HCT116 (cell line): ENCODE results near the gene SPINK14. TPM values are rescaled to one million over a fixed set of nuclear protein-coding genes. Genes with fewer than 3 reads are reported as not detected.

Experiments used
- ATAC-seq: fragments of 200-7000 bp; cut with Tn5 transposase; 2 replicates; pipeline ENCODE4 v1.9.1; 2020; ENCODE audit warnings: mild to moderate bottlenecking, moderate library complexity
- BruUV-seq: library from RNA; stranded (reverse); fragments of 400-500 nt; replicated peaks from 2 replicates; lab custom pipeline; 2021; lab: Mats Ljungman, UMichigan
- CTCF ChIA-PET: fragments of 300-600 bp; sonication (Branson Sonifier 250); formaldehyde crosslinking; loops from one replicate; lab custom pipeline; 2021; ENCODE audit warnings: antibody characterized with exemption; lab: Charles Lee
- POLR2A ChIA-PET: fragments of 300-600, 350-600 bp; sonication (Branson Sonifier 250); formaldehyde crosslinking; loops from one replicate; lab custom pipeline; 2021; ENCODE audit warnings: antibody characterized with exemption; lab: Charles Lee
- RAD21 ChIA-PET, 2 experiments: fragments of 300-600 bp; sonication (Branson Sonifier 250); formaldehyde crosslinking; loops; one replicate each; lab custom pipeline; 2023; ENCODE audit warnings: low total read pairs in 2 of 2; ENCODE audit not compliant: uncharacterized antibody in 2 of 2, unreplicated experiment in 2 of 2, low non-redundant PET in 1 of 2; lab: Charles Lee
- DNase-seq: peaks from one replicate; pipeline ENCODE4 v3.0.0-alpha.2; 2010; ENCODE audit warnings: low read depth, low spot score
- H2AFZ ChIP-seq: fragments of 200-600 bp; shearing (Covaris generic), sonication (generic); 2 replicates; pipeline ENCODE4 v1.6.1; 2017; ENCODE audit warnings: low read depth, mixed run types, mixed read lengths, antibody characterized with exemption, low read length; ENCODE audit not compliant: poor library complexity, severe bottlenecking
- H3K27ac ChIP-seq: 2 replicates; pipeline ENCODE4 v1.5.1; 2012; ENCODE audit warnings: low read depth, low read length
- H3K27me3 ChIP-seq: fragments of 200-600 bp; sonication (generic); 2 replicates; pipeline ENCODE4 v1.6.1; 2016; ENCODE audit warnings: mixed run types, low read length, mixed read lengths; ENCODE audit not compliant: insufficient read depth
- H3K36me3 ChIP-seq, 2 experiments: fragments of 200-500 bp in 1 of 2; fragments of 200-600 bp in 1 of 2; sonication (Bioruptor generic) in 1 of 2; sonication (generic) in 1 of 2; 2 replicates each; pipeline versions ENCODE4 v1.5.1 to v1.6.1; 2014 to 2016; ENCODE audit warnings: low read length in 2 of 2, inconsistent platforms in 1 of 2, mixed read lengths in 1 of 2, mixed run types in 1 of 2; ENCODE audit not compliant: insufficient read depth in 2 of 2, control insufficient read depth in 1 of 2
- H3K4me1 ChIP-seq, 2 experiments: fragments of 200-600 bp in 1 of 2; sonication (generic) in 1 of 2; 2 replicates each; pipeline versions ENCODE4 v1.5.1 to v1.6.1; 2012 to 2017; ENCODE audit warnings: low read length in 2 of 2, inconsistent platforms in 1 of 2, mild to moderate bottlenecking in 1 of 2, mixed read lengths in 1 of 2, mixed run types in 1 of 2, moderate library complexity in 1 of 2; ENCODE audit not compliant: insufficient read depth in 2 of 2, control insufficient read depth in 1 of 2
- H3K4me2 ChIP-seq: fragments of 200-600 bp; sonication (generic); 2 replicates; pipeline ENCODE4 v1.6.1; 2017; ENCODE audit warnings: mixed run types, low read length, mixed read lengths
- H3K4me3 ChIP-seq, 2 experiments: fragments of 200-600 bp in 1 of 2; sonication (generic) in 1 of 2; replicated peaks in 1 of 2; 2 replicates each; pipeline ENCODE4 v1.5.1; 2011 to 2016; ENCODE audit warnings: low read length in 2 of 2, control low read depth in 1 of 2, low read depth in 1 of 2, mild to moderate bottlenecking in 1 of 2, mixed read lengths in 1 of 2, mixed run types in 1 of 2
- H3K79me2 ChIP-seq: fragments of 200-600 bp; sonication (generic); 2 replicates; pipeline ENCODE4 v1.6.1; 2017; ENCODE audit warnings: mild to moderate bottlenecking, mixed run types, low read length, moderate library complexity, mixed read lengths; ENCODE audit not compliant: insufficient read depth
- H3K9ac ChIP-seq: fragments of 200-600 bp; sonication (generic); 2 replicates; pipeline ENCODE4 v1.6.1; 2016; ENCODE audit warnings: low read length, mixed read lengths
- H3K9me2 ChIP-seq: fragments of 200-600 bp; sonication (generic), shearing (Covaris generic); 2 replicates; pipeline ENCODE4 v1.6.1; 2017; ENCODE audit warnings: mixed run types, mild to moderate bottlenecking, moderate library complexity; ENCODE audit not compliant: insufficient read depth
- H3K9me3 ChIP-seq, 2 experiments: fragments of 200-500 bp in 1 of 2; fragments of 200-600 bp in 1 of 2; sonication (Bioruptor generic) in 1 of 2; sonication (generic) in 1 of 2; 2 replicates each; pipeline ENCODE4 v1.6.1; 2014 to 2017; ENCODE audit warnings: low read length in 2 of 2, mixed read lengths in 2 of 2, inconsistent platforms in 1 of 2, low read depth in 1 of 2, mild to moderate bottlenecking in 1 of 2, mixed run types in 1 of 2, moderate library complexity in 1 of 2; ENCODE audit not compliant: control insufficient read depth in 1 of 2, insufficient read depth in 1 of 2
- H4K20me1 ChIP-seq: fragments of 200-600 bp; sonication (generic), shearing (Covaris generic); 2 replicates; pipeline ENCODE4 v1.6.1; 2017; ENCODE audit warnings: mixed run types, mild to moderate bottlenecking, moderate library complexity; ENCODE audit not compliant: insufficient read depth
- CBX3 ChIP-seq: IDR thresholded peaks from 2 replicates; pipeline ENCODE4 v1.6.1; 2012; ENCODE audit warnings: low read depth
- CEBPB ChIP-seq: IDR thresholded peaks from 2 replicates; pipeline ENCODE4 v1.6.1; 2012; ENCODE audit warnings: low read depth
- EGR1 ChIP-seq: IDR thresholded peaks from 2 replicates; pipeline ENCODE4 v1.6.1; 2012; ENCODE audit warnings: low read depth
- ELF1 ChIP-seq: IDR thresholded peaks from 2 replicates; pipeline ENCODE4 v1.6.1; 2012; ENCODE audit warnings: low read depth, borderline replicate concordance
- EZH2phosphoT487 ChIP-seq: fragments of 200-600 bp; IDR thresholded peaks from 2 replicates; pipeline ENCODE4 v1.6.1; 2018; ENCODE audit warnings: antibody characterized with exemption, borderline replicate concordance
- FOSL1 ChIP-seq: IDR thresholded peaks from 2 replicates; pipeline ENCODE4 v1.6.1; 2012; ENCODE audit warnings: low read depth
- JUND ChIP-seq: IDR thresholded peaks from 2 replicates; pipeline ENCODE4 v1.6.1; 2012
- POLR2A ChIP-seq: IDR thresholded peaks from 2 replicates; pipeline ENCODE4 v1.7.0; 2011; ENCODE audit warnings: borderline replicate concordance; ENCODE audit not compliant: insufficient read depth, insufficient read length; ENCODE audit errors: extremely low read depth
- POLR2AphosphoS5 ChIP-seq: IDR thresholded peaks from 2 replicates; pipeline ENCODE4 v1.6.1; 2011; ENCODE audit warnings: mild to moderate bottlenecking, low read depth, low read length, moderate library complexity
- RAD21 ChIP-seq: IDR thresholded peaks from 2 replicates; pipeline ENCODE4 v1.6.1; 2012; ENCODE audit warnings: low read depth, mild to moderate bottlenecking
- REST ChIP-seq: IDR thresholded peaks from 2 replicates; pipeline ENCODE4 v1.6.1; 2012; ENCODE audit warnings: low read depth
- SP1 ChIP-seq: IDR thresholded peaks from 2 replicates; pipeline ENCODE4 v1.6.1; 2012; ENCODE audit warnings: low read depth
- SRF ChIP-seq: IDR thresholded peaks from 2 replicates; pipeline ENCODE4 v1.6.1; 2012; ENCODE audit warnings: low read depth
- YY1 ChIP-seq: IDR thresholded peaks from 2 replicates; pipeline ENCODE4 v1.6.1; 2011; ENCODE audit warnings: low read length, low read depth, moderate library complexity, mild to moderate bottlenecking; ENCODE audit not compliant: insufficient replicate concordance; ENCODE audit errors: extremely low read depth
- ZNF274 ChIP-seq: fragments of 200-500 bp; sonication (Bioruptor generic); IDR thresholded peaks from 2 replicates; pipeline ENCODE4 v1.6.1; 2014; ENCODE audit warnings: mild to moderate bottlenecking, low read depth, low read length, inconsistent platforms
- intact Hi-C: fragments of 100-400 bp; cut with micrococcal nuclease; formaldehyde crosslinking; loops from 2 replicates; pipeline ENCODE4 v1.10.0; 2022
- total RNA-seq: library from RNA; stranded (reverse); gene quantifications from one replicate; pipeline ENCODE4 v1.2.1, GENCODE V29; 2021; ENCODE audit not compliant: unreplicated experiment
- TF ChIP-seq, protein P1 (sequence below), 3 experiments: fragments of 200-600 bp in 1 of 3; sonication (generic) in 1 of 3; IDR thresholded peaks in 2 of 3; conservative IDR thresholded peaks in 1 of 3; 2 replicates each; pipeline ENCODE4 v1.5.1; 2012 to 2017; ENCODE audit warnings: low read depth in 2 of 3, low read length in 2 of 3, antibody characterized with exemption in 1 of 3, borderline replicate concordance in 1 of 3, control low read depth in 1 of 3, mild to moderate bottlenecking in 1 of 3, mixed read lengths in 1 of 3, mixed run types in 1 of 3, moderate library complexity in 1 of 3; ENCODE audit not compliant: insufficient read depth in 1 of 3
- TF ChIP-seq, protein P2 (sequence below): IDR thresholded peaks from 2 replicates; pipeline ENCODE4 v1.6.1; 2011; ENCODE audit warnings: mild to moderate bottlenecking, low read length, moderate library complexity; ENCODE audit not compliant: insufficient replicate concordance; ENCODE audit errors: extremely low read depth
- TF ChIP-seq, protein P3 (sequence below): IDR thresholded peaks from 2 replicates; pipeline ENCODE4 v1.6.1; 2012

Gene SPINK14
- total RNA-seq, 1 experiment from 2014 or later = not detected

- Histone ChIP-seq H3K36me3 (no peaks in the 10 kb centered on the region), H3K27ac (no peak overlapping the region), H3K79me2 (no peaks in the 10 kb centered on the region), H3K27me3 (no peaks in the 10 kb centered on the region), H3K4me2 (no peak overlapping the region), H4K20me1 (no peaks in the 10 kb centered on the region)
- RAD21 ChIA-PET = no interaction called here
- intact Hi-C loops = no loop called here
- no TSS peak for BruUV-seq
- POLR2A ChIA-PET = no interaction called here
- TF ChIP-seq REST (no peak), CEBPB (no peak), CBX3 (no peak), EGR1 (no peak), SP1 (no peak), FOSL1 (no peak), ZNF274 (no peak), POLR2AphosphoS5 (no peak), EZH2phosphoT487 (no peak), RAD21 (no peak), ELF1 (no peak), YY1 (no peak), SRF (no peak), JUND (no peak), POLR2A (no peak)
- TF ChIP-seq, protein P1, sequence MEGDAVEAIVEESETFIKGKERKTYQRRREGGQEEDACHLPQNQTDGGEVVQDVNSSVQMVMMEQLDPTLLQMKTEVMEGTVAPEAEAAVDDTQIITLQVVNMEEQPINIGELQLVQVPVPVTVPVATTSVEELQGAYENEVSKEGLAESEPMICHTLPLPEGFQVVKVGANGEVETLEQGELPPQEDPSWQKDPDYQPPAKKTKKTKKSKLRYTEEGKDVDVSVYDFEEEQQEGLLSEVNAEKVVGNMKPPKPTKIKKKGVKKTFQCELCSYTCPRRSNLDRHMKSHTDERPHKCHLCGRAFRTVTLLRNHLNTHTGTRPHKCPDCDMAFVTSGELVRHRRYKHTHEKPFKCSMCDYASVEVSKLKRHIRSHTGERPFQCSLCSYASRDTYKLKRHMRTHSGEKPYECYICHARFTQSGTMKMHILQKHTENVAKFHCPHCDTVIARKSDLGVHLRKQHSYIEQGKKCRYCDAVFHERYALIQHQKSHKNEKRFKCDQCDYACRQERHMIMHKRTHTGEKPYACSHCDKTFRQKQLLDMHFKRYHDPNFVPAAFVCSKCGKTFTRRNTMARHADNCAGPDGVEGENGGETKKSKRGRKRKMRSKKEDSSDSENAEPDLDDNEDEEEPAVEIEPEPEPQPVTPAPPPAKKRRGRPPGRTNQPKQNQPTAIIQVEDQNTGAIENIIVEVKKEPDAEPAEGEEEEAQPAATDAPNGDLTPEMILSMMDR (IDR thresholded peaks at IDR 0.05 in 2 of 3, conservative IDR thresholded peaks at IDR 0.05 in 1 of 3; ENCODE audit: borderline replicate concordance in 1 of 3, insufficient read depth in 1 of 3, low read depth in 2 of 3, low read length in 2 of 3) = no peak
- TF ChIP-seq, protein P2, sequence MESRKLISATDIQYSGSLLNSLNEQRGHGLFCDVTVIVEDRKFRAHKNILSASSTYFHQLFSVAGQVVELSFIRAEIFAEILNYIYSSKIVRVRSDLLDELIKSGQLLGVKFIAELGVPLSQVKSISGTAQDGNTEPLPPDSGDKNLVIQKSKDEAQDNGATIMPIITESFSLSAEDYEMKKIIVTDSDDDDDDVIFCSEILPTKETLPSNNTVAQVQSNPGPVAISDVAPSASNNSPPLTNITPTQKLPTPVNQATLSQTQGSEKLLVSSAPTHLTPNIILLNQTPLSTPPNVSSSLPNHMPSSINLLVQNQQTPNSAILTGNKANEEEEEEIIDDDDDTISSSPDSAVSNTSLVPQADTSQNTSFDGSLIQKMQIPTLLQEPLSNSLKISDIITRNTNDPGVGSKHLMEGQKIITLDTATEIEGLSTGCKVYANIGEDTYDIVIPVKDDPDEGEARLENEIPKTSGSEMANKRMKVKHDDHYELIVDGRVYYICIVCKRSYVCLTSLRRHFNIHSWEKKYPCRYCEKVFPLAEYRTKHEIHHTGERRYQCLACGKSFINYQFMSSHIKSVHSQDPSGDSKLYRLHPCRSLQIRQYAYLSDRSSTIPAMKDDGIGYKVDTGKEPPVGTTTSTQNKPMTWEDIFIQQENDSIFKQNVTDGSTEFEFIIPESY = no peak
- TF ChIP-seq, protein P3, sequence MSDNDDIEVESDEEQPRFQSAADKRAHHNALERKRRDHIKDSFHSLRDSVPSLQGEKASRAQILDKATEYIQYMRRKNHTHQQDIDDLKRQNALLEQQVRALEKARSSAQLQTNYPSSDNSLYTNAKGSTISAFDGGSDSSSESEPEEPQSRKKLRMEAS = no peak
- TF ChIP-seq, all 23 proteins: peak for 0
- CTCF ChIA-PET = no interaction called here
- Histone ChIP-seq H3K4me1 (no peaks in the 10 kb centered on the region), H2AFZ (no peak overlapping the region), H3K9ac (no peak overlapping the region), H3K4me3 (no peak overlapping the region), H3K9me2 (no peaks in the 10 kb centered on the region; the same call in 1 of the 2 replicates), H3K9me3 (no peaks in the 10 kb centered on the region)
- DNase-seq (no peak), ATAC-seq (no peak)
These were observed 38.3 kb downstream of the SPINK14 start for GRCh38 chr5:148206620-148207019.
